ENCODE data around the gene NTRK3.

Gene NTRK3

GRCh38 chr15:87843312-87843711 lies 413.2 kb downstream of the NTRK3 start:
- no peak for TF ChIP-seq SIN3A (IDR thresholded peaks at IDR 0.05; ENCODE audit: borderline replicate concordance, insufficient read depth, low read length)
- no peak for TF ChIP-seq TAF1 (IDR thresholded peaks at IDR 0.05; ENCODE audit: borderline replicate concordance, insufficient read depth, low read length)
- TF ChIP-seq REST (IDR thresholded peaks at IDR 0.05; ENCODE audit: insufficient read depth in 1 of 2, low read depth in 2 of 2, low read length in 2 of 2) = no peak
- TF ChIP-seq POLR2AphosphoS5 (IDR thresholded peaks at IDR 0.05; ENCODE audit: low read depth, low read length) = no peak

GRCh38 chr15:87841426-87841998 lies 415.0 kb downstream of the NTRK3 start:
- TF ChIP-seq FOXP2 (optimal IDR thresholded peaks at IDR 0.05; ENCODE audit: borderline replicate concordance, extremely low read depth, extremely low read length, insufficient read depth) (no peak), POLR2AphosphoS5 (IDR thresholded peaks at IDR 0.05; ENCODE audit: low read depth, low read length) (no peak), TAF1 (IDR thresholded peaks at IDR 0.05; ENCODE audit: borderline replicate concordance, insufficient read depth, low read length) (no peak), SIN3A (IDR thresholded peaks at IDR 0.05; ENCODE audit: borderline replicate concordance, insufficient read depth, low read length) (no peak), REST (IDR thresholded peaks at IDR 0.05; ENCODE audit: insufficient read depth in 1 of 2, low read depth in 2 of 2, low read length in 2 of 2) (no peak)

- TF ChIP-seq SIN3A (IDR thresholded peaks at IDR 0.05; ENCODE audit: borderline replicate concordance, insufficient read depth, low read length) (no peak), TAF1 (IDR thresholded peaks at IDR 0.05; ENCODE audit: borderline replicate concordance, insufficient read depth, low read length) (no peak), REST (IDR thresholded peaks at IDR 0.05; ENCODE audit: insufficient read depth in 1 of 2, low read depth in 2 of 2, low read length in 2 of 2) (no peak), FOXP2 (optimal IDR thresholded peaks at IDR 0.05; ENCODE audit: borderline replicate concordance, extremely low read depth, extremely low read length, insufficient read depth) (no peak), POLR2AphosphoS5 (IDR thresholded peaks at IDR 0.05; ENCODE audit: low read depth, low read length) (no peak)
Observed at GRCh38 chr15:87829332-87830050, 427.0 kb downstream of the NTRK3 start.

- no peak for TF ChIP-seq TAF1 (IDR thresholded peaks at IDR 0.05; ENCODE audit: borderline replicate concordance, insufficient read depth, low read length)
- no peak for TF ChIP-seq SIN3A (IDR thresholded peaks at IDR 0.05; ENCODE audit: borderline replicate concordance, insufficient read depth, low read length)
- no peak for TF ChIP-seq POLR2AphosphoS5 (IDR thresholded peaks at IDR 0.05; ENCODE audit: low read depth, low read length)
- TF ChIP-seq FOXP2 (optimal IDR thresholded peaks at IDR 0.05; ENCODE audit: borderline replicate concordance, extremely low read depth, extremely low read length, insufficient read depth) = no peak
- TF ChIP-seq REST (IDR thresholded peaks at IDR 0.05; ENCODE audit: insufficient read depth in 1 of 2, low read depth in 2 of 2, low read length in 2 of 2) = no peak
Observed at GRCh38 chr15:87828608-87829007, 427.9 kb downstream of the NTRK3 start.

Data from PFSK-1 (cell line).